WERI-Rb-1 (cell line): ENCODE measurements around the gene CEP152.

Source experiments
- DNase-seq: peaks from one replicate; pipeline ENCODE4 v3.0.0-alpha.2; 2020
- H3K27ac ChIP-seq: fragments of 250-450 bp; sonication (Bioruptor Pico); 2 replicates; pipeline ENCODE4 v1.5.1; 2020; ENCODE audit warnings: mild to moderate bottlenecking, moderate library complexity
- H3K27me3 ChIP-seq: fragments of 250-450 bp; sonication (Bioruptor Pico); 2 replicates; pipeline ENCODE4 v1.5.1; 2021; ENCODE audit warnings: mild to moderate bottlenecking, low read depth, moderate library complexity; ENCODE audit not compliant: insufficient read depth, severe bottlenecking
- H3K36me3 ChIP-seq: fragments of 250-450 bp; sonication (Bioruptor Pico); 2 replicates; pipeline ENCODE4 v1.5.1; 2020; ENCODE audit warnings: mild to moderate bottlenecking, moderate library complexity
- H3K4me3 ChIP-seq: 2 replicates; pipeline ENCODE4 v1.5.1; 2011; ENCODE audit warnings: low read depth, mild to moderate bottlenecking, control low read depth, low read length
- H3K9me3 ChIP-seq: fragments of 250-450 bp; sonication (Bioruptor Pico); 2 replicates; pipeline ENCODE4 v1.5.1; 2021; ENCODE audit warnings: mild to moderate bottlenecking, moderate library complexity; ENCODE audit not compliant: severe bottlenecking
- TF ChIP-seq, protein P1 (sequence below): IDR thresholded peaks from 2 replicates; pipeline ENCODE4 v1.5.1; 2011; ENCODE audit warnings: low read depth, mild to moderate bottlenecking, control low read depth, inconsistent platforms, low read length

CEP152 gene

DNA sequence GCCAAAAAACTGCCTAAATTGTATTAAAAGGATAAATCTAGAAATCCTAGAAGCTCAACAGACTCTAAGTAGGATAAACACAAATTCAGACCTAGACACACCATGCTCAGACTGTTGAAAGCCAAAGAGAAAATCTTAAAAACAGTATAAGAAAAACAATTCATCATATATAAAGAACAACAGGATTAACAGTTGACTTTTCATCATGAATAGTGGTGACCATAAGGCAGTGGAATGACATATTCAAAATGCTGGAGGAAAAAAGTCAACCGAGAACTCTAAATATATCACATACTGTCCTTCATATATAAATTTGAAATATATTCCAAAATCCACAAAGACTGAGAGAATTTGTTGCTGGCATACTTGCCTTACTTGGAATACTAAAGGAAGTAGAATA is 77.3 kb downstream of the CEP152 start:
- Histone ChIP-seq H3K4me3 (no peak overlapping the region), H3K27me3 (no peaks in the 10 kb centered on the region), H3K36me3 (no peaks in the 10 kb centered on the region; the same call in 1 of the 2 replicates), H3K27ac (no peak overlapping the region), H3K9me3 (no peaks in the 10 kb centered on the region)
- no peak for DNase-seq
- TF ChIP-seq, protein P1, sequence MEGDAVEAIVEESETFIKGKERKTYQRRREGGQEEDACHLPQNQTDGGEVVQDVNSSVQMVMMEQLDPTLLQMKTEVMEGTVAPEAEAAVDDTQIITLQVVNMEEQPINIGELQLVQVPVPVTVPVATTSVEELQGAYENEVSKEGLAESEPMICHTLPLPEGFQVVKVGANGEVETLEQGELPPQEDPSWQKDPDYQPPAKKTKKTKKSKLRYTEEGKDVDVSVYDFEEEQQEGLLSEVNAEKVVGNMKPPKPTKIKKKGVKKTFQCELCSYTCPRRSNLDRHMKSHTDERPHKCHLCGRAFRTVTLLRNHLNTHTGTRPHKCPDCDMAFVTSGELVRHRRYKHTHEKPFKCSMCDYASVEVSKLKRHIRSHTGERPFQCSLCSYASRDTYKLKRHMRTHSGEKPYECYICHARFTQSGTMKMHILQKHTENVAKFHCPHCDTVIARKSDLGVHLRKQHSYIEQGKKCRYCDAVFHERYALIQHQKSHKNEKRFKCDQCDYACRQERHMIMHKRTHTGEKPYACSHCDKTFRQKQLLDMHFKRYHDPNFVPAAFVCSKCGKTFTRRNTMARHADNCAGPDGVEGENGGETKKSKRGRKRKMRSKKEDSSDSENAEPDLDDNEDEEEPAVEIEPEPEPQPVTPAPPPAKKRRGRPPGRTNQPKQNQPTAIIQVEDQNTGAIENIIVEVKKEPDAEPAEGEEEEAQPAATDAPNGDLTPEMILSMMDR = no peak

DNA sequence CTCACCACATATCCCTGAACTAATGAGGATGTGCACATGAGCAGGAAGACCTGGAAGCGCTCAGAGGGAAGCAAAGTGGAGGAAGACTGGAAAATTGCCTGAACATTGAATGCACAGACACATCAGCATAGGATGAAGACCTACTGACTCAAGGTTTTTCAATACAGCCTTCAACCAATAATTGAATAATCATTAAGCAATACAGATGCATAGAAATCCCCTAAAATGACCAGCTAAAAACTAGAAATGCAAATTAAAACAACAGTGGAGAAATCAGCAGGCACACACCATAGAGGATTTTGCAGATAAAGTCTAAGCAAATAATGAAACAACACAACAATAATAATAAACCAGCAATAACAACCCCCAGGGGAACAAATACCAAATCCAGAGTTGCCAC is 80.4 kb downstream of the CEP152 start:
- TF ChIP-seq, protein P1 = no peak
- no peak overlapping the region for H3K4me3 ChIP-seq
- H3K27ac ChIP-seq = no peak overlapping the region
- H3K9me3 ChIP-seq = no peaks in the 10 kb centered on the region
- no peaks in the 10 kb centered on the region; the same call in 1 of the 2 replicates for H3K36me3 ChIP-seq
- no peak for DNase-seq
- no peaks in the 10 kb centered on the region for H3K27me3 ChIP-seq

DNA sequence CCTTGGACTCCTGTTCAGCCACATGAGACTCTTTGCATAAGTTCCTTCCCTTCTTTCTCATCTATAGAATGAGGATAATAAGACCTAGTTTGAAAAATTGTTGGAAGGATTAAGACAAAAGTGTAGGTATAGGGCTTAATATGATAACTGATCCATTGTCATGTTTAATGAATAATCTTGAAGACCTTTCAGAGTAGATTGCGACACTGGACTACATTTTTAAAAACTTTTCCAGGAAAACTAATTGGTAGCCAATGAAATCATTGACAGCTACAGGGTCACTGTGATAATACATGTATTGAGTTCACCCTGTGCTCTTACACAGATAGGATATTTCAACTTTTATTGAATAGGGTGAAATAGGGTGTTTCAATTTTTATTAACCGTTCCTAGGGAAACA is 86.9 kb downstream of the CEP152 start:
- Histone ChIP-seq H3K4me3 (no peak overlapping the region), H3K9me3 (no peaks in the 10 kb centered on the region), H3K27ac (no peak overlapping the region), H3K27me3 (no peaks in the 10 kb centered on the region), H3K36me3 (no peaks in the 10 kb centered on the region)
- no peak for DNase-seq
- TF ChIP-seq, protein P1 = no peak

DNA sequence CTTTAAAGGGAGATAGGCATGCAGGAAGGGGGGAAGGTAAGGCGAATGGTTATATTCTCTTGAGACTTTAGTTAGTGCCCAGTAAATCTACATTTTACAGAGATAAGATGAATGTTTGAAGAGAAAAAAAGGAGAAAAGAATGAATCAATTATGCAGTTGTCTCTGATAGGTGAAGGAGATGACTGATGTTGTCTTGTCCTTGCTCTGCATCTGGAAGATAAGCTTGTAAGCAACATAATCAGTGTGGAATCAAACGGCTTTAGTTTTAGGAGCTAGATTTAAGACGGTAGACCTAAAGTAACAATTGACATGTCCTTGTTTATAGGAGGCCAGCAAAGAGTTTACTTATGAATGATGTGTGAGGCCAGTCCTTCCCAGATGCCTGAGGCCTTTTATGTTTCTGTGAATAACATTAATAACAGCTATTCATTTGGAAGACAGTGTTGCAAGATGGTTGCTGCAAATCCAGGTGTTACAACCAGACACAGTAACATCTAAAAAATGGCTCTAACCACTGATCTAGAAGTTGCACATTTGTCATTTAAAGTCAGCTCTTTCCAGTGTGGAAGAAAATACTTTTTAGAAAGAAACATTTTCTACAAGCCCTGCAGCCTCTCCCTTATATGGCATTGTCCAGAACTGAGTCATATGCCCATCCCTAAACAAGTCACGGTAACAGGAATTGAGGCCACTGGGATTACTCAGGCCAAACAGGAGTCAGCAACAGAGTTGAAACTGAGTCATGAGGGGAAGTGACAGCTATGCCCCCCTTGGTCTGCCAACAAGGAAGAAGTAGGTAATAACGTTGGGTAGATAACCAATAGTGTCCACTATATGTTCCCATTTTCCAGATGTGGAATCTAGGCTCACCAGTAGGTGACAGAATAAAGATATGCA is 87.9 kb downstream of the CEP152 start:
- no peak overlapping the region for H3K4me3 ChIP-seq
- H3K27me3 ChIP-seq = no peaks in the 10 kb centered on the region
- H3K27ac ChIP-seq = no peak overlapping the region
- TF ChIP-seq, protein P1 = no peak
- H3K9me3 ChIP-seq = no peaks in the 10 kb centered on the region
- H3K36me3 ChIP-seq = no peaks in the 10 kb centered on the region
- no peak for DNase-seq

DNA sequence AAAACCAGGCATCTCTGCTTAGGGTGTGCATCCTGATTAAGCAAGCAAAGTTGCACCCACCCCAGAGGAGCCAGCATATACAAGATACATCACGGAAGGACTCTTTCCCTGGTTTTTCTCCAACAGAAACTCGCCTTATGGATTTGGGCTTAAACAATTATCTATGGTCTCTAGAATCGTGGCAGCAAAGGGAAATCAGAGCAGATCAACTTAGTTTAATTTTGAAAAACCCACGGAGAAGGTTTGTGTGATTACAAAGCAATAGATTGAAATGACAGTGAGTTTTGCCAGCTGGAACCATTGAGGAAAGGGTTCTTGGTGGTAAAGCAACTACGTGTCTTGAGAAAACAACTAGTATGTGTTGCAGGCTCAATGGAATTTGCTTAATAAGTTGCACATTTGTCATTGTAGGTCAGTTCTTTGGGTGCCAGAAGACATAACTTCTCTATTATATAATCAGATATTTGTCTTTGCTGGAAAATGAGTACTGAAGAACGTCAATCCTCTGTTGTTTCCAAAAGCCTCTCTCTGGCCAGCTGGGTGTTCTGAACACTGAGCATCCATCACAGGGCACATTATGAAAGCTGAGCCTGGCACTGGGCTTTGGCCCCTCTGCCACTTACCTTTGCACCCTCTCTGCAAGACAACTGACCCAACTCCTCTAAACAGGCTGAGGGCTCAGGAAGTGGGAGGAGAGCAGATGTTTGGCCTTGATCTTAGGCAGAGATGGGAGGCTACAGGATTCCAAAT is 89.6 kb downstream of the CEP152 start:
- Histone ChIP-seq H3K36me3 (no peaks in the 10 kb centered on the region), H3K9me3 (no peaks in the 10 kb centered on the region), H3K27me3 (no peaks in the 10 kb centered on the region), H3K4me3 (no peak overlapping the region), H3K27ac (no peak overlapping the region)
- DNase-seq = no peak
- TF ChIP-seq, protein P1 = no peak
